ENCODE data around the gene FGF12.

- no peak for TF ChIP-seq ZFP30 (CRISPR knock-in tag; IDR thresholded peaks at IDR 0.05)
- TF ChIP-seq ISL1 (CRISPR knock-in tag; IDR thresholded peaks at IDR 0.05) = no peak
- no peak for TF ChIP-seq RARB (CRISPR knock-in tag; IDR thresholded peaks at IDR 0.05)
- TF ChIP-seq POU6F1 (CRISPR knock-in tag; IDR thresholded peaks at IDR 0.05; ENCODE audit: borderline replicate concordance, low read depth) = no peak
- no peak for TF ChIP-seq ESRRG (CRISPR knock-in tag; IDR thresholded peaks at IDR 0.05)
- TF ChIP-seq, protein P1, sequence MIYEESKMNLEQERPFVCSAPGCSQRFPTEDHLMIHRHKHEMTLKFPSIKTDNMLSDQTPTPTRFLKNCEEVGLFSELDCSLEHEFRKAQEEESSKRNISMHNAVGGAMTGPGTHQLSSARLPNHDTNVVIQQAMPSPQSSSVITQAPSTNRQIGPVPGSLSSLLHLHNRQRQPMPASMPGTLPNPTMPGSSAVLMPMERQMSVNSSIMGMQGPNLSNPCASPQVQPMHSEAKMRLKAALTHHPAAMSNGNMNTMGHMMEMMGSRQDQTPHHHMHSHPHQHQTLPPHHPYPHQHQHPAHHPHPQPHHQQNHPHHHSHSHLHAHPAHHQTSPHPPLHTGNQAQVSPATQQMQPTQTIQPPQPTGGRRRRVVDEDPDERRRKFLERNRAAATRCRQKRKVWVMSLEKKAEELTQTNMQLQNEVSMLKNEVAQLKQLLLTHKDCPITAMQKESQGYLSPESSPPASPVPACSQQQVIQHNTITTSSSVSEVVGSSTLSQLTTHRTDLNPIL (CRISPR knock-in tag; IDR thresholded peaks at IDR 0.05; ENCODE audit: low read depth) = no peak
- TF ChIP-seq ARNTL (CRISPR knock-in tag; IDR thresholded peaks at IDR 0.05; ENCODE audit: borderline replicate concordance, low read depth) = no peak
Observed at GRCh38 chr3:192651836-192652512, 75.4 kb downstream of the FGF12 start.
